GM10266 (cell line): ENCODE results near the gene GLYAT.
"Not testable (repeated sequence)": the region's sequence is repeated elsewhere in the genome, so short reads cannot be mapped to it uniquely, and the experiment has no call there.

Source experiments
- DNase-seq: peaks from one replicate; pipeline ENCODE4 v3.0.0; 2012; ENCODE audit errors: extremely low spot score
- CTCF ChIP-seq: IDR thresholded peaks from 2 replicates; pipeline ENCODE4 v1.5.1; 2012; ENCODE audit warnings: mild to moderate bottlenecking, low read depth; ENCODE audit not compliant: control insufficient read depth, insufficient read depth; ENCODE audit errors: missing control alignments

The GLYAT gene

GRCh38 chr11:58730507-58731089 lies 1.1 kb downstream of the GLYAT start:
- DNase-seq, result no peak
- no peak for TF ChIP-seq CTCF

DNA sequence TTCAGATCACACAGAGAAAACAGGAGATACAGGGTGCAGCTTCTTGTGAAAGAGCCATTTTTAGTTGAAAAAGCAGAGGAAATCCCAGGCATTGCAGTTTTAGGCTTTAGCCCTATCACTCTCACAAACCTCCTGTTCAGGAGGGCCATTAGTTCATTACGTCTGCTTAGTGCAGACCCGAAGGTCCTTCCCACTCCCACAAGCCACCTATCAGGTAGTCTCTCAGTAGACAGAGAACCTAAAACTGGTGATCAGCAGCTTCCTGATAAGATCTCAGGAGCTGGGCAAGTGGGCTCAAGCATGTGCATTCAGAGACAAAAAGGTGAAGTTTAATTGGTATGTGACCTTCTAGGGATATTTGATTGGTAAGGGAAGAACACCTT lies 4.3 kb downstream of the GLYAT start:
- TF ChIP-seq CTCF, result no peak
- no peak for DNase-seq

DNA sequence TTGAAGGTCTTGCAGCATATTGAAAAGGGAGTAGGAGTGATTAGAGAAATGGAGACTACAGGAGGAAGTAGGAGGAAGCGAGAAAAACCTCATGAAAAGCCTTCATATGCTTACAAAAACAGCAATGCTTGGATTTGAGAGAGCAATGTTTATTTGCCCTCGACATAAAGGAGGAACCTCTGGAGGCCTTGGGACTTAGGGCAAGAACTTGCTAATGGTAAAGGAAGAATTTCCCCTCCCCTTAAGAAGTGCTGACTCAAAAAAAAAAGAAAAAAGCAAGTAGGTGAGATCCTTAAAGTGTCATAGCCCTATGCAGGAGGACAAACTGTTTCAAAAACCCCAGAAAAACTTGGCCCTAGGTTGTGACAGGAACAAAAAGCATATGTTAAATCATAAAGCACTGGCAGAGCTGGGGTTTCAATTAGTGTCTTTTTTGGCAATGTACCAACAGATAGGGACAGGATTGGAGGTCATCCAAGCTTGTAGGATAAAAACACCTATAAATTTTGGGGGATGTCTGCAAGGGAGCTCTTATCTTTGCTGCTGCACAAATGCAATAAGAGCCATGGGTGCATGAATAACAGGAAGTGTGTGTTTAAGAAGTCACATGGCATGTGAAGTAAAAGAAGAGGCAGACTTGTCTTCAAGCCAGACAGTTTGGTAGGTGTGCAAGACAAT lies 4.9 kb downstream of the GLYAT start:
- DNase-seq, result no peak
- no peak for TF ChIP-seq CTCF

- TF ChIP-seq CTCF, result no peak
- no peak for DNase-seq
These were observed 12.2 kb downstream of the GLYAT start for GRCh38 chr11:58719406-58720117.

DNA sequence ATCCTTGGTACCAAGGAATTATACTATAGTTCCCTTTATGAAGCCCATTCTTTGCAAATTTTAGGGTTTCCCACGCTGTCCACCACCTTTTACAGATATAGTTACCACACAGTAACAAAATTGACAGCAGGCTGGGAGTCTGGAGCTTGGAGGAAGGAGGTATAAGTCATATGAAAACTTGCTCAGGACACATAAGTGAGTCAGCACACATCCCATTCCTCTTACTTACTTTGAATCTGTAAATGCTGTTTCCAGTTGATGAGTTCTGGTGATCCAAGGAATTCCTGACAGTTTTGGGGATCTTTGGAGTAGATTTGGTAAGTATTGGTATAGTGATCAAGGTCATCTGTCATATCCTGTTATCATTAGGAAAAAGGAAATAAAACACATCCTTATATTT lies 19.2 kb downstream of the GLYAT start:
- no peak for TF ChIP-seq CTCF
- no peak for DNase-seq

DNA sequence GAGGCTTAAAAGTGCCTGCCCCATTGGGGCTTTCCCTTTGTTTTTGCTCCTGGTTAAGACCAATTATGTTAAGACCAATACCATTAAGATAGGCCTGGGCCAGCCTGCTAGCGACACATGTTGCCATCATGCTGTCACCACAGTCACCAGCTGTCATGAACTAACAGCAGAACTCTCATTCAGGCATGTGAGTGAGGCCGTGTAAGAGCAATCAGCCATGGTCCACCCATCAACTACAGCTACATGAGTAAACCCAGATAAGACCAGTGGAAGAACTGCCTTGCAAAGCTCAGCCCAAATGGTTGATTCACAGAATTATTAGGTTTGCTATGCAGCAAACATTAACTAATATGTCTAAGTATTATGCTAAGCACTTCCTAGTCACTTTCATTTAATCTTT lies 19.9 kb downstream of the GLYAT start:
- no peak for DNase-seq
- TF ChIP-seq CTCF, result no peak

DNA sequence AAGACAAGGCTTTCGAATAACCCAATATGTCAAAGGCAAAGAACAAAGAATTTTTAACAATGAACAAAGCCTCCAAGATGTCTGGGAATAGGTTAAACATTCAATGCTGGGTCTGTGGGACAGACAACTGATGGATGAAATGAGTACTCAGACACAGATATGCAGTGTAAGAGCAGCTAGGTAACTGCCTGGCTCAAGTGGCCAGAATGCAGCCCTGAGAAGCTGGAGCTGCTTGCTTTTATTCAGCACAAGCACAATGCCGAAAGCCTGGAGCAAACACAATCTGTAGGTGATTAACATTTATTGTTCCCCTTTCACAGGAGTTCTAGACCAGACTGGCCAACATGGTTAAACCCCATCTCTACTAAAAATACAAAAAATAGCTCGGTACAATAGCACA lies 24.0 kb downstream of the GLYAT start:
- no peak for TF ChIP-seq CTCF
- no peak for DNase-seq

GRCh38 chr11:58696825-58697224 lies 34.9 kb downstream of the GLYAT start:
- not testable (repeated sequence) for DNase-seq
